Measurements from ENCODE around the gene FAM131B.

Gene FAM131B

DNA sequence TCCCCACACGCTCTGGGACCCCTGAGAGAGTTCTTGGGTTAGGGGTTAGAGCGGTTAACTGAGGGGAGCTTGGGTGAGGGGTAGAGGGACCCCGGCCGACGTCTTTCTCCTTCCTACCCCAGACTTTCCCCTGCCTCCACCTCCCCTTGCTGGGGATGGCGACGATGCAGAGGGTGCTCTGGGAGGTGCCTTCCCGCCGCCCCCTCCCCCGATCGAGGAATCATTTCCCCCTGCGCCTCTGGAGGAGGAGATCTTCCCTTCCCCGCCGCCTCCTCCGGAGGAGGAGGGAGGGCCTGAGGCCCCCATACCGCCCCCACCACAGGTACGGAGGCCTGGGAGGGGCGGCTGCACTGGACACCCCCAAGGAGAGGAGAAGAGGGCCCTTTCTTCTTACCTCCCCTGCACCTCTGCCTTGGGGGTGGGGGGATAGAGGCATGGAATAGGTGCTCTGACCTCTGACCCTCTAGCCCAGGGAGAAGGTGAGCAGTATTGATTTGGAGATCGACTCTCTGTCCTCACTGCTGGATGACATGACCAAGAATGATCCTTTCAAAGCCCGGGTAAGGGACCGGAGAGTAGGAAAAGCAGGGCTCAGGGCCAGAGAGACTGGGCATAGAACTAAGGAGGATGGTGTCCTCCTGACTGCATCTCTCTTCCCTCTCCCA is 19.7 kb upstream of the FAM131B start:
- DNase-seq, result no peak

DNA sequence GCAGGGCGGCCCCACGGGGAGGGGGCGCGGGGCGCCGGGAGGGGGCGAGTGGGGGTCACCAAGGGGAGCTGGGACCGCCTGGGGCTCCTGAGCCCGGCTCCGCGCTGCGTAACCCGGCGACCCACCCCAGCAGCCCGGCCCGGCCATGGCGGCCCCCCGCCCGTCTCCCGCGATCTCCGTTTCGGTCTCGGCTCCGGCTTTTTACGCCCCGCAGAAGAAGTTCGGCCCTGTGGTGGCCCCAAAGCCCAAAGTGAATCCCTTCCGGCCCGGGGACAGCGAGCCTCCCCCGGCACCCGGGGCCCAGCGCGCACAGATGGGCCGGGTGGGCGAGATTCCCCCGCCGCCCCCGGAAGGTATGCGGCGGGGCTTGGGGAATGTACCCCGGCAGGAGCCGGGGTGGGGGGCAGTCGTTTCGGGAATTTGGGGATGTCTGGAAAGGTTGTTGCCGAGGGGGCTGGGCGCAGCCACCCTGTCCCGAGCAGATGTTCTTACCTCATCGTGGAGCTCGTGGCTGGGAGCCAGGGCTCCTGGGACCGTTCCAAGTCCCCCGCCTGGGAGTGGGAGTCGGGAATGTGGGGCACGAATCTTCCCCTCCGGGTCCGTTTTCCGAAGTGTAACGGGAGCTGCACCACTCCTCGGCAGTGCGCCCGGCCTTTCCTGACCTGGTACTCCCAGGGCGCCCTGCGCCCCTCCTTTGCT is 19.1 kb upstream of the FAM131B start:
- peak; percentile 35 for DNase-seq

GRCh38 chr7:143380646-143381426 is 18.3 kb upstream of the FAM131B start, which contains the start of gene ZYX:
Gene ZYX (plus strand): TSS chr7:143381345. CDS start chr7:143381572, 227 bp downstream.
- DNase-seq, result peak; percentile 85

GRCh38 chr7:143380260-143380645 is 17.7 kb upstream of the FAM131B start:
- DNase-seq, result peak; percentile 79

- DNase-seq, result no peak
Observed at GRCh38 chr7:143379611-143380259, 17.2 kb upstream of the FAM131B start.

DNA sequence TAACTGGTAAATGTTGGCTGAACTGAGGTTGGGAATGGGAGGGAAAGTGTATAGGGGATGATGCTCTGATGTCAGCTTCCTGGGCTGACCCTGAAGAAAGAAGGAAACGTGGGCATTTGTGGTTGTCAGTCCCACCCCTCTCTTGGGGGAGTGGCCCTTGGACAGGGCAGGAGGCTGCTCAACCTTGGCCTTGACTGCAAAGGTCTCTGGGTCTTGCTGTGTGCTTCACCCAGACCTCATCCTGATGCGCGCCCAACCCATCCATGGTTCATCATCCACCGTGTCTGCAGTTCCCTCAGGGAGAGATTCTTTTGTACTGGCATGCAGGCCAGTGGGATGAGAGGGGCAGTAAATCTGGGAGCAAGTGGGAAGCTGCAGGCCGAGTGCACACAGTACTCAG is 13.9 kb upstream of the FAM131B start:
- DNase-seq, result no peak

DNA sequence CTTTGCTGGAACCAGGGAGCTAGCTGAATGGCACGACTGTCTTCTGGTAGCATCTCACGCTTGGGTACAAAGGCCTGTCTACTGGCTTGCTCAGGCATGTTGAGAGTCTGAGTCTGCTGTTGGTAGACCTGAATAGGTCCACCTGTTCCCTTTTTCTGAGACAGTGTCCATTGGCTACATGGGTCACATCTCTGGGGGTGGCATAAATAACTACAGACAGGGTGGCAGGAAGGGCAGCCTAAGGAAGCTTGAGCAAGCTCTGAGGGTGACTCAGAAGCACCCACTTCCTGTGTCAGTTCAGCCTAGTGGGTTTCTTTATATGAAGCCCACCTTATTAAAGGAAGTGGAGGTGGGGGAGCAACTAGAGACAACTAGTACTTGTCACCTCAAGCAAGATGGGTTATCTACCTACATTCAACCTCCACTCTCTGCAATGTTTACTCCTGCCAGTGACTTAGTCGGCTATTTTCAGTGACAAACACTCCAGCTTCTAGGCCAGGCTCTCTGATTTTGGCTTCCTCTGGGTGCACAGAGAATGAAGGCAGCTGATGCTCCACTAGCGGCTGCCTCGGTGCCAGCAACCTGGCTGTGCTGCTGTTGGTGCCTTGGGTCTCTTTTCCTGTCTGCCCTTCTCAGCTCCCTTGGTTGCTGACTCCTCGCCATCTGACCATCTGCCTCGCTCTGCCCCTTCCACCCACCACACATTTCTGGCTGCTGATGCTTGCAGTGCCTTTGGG is 13.0 kb upstream of the FAM131B start:
- no peak for DNase-seq

DNA sequence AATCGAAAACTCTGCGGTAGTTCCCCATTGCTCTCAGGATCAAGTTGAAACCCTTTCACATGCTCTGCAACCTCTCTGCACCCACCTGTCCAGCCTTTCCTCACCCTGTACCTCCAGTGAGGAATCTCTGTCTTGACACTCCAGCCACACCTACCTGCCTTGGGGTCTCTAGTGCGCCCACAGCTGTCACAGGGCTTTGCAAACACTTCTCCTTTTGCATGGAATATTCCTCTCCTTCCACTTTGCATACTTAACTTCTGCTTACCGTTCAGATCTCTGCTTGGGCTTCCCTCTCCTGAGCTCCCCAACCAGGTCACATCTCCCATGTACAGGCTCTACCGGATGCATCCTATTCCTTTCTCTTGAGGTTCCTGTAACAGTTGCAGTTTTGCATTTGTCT is 12.0 kb upstream of the FAM131B start:
- DNase-seq, result no peak

DNA sequence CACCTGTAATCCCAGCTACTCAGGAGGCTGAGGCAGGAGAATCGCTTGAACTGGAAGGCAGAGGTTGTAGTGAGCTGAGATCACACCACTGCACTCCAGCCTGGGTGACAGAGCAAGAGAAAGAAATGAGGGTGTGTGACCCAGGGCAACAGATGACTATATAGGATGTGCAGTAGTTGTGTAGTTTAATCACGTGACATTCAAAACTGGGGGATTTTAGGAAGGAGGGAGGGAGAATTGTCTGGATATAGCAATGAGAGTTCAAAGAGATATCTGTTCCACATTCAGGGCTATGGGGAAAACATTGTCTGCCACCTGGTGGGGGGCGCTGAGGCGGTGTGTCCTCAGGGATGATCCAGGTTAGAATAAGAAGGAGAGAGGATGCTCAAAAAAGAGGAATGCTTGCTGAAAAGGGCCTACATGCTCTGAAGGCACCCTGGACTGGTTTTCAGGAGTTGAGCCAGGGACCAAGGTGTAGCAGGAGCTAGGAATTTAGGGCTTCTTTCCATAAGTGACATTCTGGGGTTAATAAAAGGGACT is 10.8 kb upstream of the FAM131B start:
- no peak for DNase-seq

GRCh38 chr7:143372070-143372469 is 9.6 kb upstream of the FAM131B start:
- DNase-seq, result no peak

DNA sequence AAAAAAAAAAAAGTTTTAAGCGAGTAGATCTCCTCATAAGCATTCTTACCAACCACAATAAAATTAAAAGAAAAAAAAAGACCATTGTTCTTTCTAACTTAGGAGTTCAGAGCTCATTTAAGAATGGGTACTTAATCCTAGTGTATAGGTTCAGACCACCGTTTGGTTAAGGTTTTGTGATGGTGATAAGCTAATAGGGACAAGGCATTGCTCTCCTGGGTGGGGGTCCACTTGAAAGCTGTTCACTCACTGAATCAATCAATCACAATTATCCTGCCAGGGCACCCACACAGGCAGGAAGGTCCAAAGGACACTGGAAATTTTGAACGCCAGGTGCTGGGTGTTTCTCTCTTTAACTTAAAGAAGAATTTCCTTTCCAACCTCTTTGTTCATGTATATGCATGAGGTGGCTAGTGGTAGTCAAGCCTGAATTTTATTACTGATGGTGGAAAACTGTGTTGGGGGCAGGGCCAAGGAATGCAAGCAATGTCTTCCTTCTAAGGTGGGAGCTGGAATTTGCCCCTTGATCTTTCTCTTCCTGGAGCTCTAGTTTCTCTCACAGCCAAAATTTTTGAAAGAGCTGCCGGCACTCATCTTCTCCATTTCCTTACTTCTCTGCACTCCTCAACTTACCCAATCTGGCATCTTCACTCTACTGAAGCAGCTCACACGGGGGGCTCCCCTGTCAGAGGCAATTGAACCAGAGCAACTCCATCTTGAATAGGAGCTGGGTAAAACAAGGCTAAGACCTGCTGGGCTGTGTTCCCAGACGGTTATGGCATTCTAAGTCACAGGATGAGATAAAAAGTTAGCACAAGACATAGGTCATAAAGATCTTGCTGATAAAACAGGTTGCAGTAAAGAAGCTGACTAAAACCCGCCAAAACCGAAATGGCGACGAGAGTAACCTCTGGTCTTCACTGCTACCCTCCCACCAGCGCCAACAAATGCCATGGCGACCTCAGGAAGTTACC is 7.5 kb upstream of the FAM131B start:
- no peak for DNase-seq

DNA sequence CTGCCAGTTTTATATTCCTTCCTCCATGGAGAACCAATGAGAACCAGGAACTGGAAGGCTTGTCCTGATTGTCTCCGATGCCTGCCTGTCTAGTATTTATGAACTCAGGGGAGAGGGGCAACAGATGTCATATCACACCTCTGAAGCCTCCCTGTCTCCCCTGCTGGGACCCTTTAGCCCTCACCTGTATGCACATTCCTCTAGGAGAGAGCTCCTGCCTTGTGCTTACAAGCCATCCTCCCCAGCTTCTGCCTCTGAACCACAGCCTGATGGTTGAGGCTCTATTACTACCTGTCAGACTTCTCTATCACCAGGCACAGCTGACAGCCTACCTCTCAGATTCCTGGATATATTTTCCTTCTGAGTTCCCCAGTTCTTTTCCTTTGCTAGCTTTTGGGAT is 5.9 kb upstream of the FAM131B start:
- DNase-seq, result no peak

DNA sequence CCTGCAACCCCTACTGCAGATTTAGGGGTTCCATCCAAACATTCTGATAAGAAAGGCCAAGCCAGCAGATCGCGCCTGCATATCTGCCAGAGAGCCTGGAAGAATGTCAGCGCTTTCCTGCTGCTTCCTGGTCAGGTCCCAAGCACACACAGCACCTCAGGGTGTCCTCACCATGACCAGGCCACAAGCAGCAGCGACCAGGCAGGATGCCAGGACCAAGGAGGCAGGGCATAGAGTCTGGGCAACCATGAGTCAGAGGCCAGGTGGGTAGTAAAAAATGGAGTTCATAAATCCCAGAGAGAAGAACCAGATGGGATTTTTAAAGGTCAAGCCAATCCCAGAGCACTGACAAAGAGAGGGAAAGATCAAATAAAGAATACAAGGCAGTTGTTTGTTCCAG is 5.5 kb upstream of the FAM131B start:
- no peak for DNase-seq

GRCh38 chr7:143363016-143363937 is 764 bp upstream of the FAM131B start:
- no peak for DNase-seq

DNA sequence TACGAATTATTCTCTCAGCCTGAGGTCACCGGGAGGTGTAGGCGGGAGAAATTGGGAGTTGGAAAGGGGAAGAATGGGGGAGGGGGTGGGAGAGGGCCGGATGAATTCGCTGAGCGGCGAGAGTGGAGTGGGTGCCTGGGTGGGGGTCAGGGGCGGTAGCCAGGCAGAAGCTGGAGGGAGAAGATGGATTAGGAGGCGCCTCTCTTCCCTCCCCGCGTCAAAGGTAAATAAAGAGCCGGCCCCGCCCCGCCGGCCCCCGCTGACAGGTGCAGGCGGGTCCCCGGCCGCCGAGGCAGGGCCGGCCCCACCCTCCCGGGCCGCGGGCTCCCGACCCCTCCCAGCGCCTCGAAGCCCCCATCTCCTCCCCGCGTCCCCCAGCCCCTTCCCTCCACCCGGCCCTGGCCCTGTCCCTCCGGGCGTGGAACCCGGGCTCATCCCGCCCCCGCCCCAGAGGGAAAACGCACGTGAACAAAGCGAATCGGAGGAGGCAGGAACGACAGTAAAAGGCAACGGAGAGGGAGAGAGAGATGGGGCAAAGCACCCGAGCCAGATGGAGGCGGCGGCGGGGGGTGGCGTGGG is 872 bp downstream of the FAM131B start:
- DNase-seq, result peak; percentile 81

GRCh38 chr7:143360788-143361551 is 1.5 kb downstream of the FAM131B start:
- DNase-seq, result peak; percentile 54

GRCh38 chr7:143359771-143360353 is 2.7 kb downstream of the FAM131B start:
- no peak for DNase-seq

DNA sequence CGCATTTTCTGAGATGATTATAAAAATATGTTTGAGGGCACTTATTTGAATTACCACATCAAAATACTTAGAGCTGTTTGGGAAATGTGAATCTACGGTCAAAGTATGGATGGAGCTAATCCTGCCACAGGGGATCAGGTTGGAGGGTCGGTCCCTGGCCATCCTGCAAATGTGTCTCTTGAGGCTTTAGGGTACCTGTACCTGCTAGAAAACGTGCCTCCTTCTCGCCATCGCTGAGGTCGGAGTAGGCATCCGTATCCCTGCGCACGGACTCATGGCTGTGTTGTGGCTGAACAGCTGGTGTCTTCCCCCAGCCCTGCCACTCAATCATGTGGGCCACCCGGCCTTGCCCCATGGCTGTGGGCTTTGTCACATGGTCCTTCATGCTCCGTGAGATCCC is 3.9 kb downstream of the FAM131B start:
- no peak for DNase-seq

All from NCI-H345 (cell line).